HepG2 (cell line): Measurements from ENCODE around the gene PPP1R13L. TPM values are rescaled to one million over a fixed set of nuclear protein-coding genes. Genes with fewer than 3 reads are reported as not detected.

Source experiments
- ARID2 ChIP-seq: sonication (generic); formaldehyde crosslinking; IDR thresholded peaks from 2 replicates; pipeline ENCODE4 v1.8.1; 2022; ENCODE audit warnings: mild to moderate bottlenecking, missing genetic modification reagents, borderline replicate concordance
- DMAP1 ChIP-seq: IDR thresholded peaks from 2 replicates; pipeline ENCODE4 v1.6.1; 2016
- E2F2 ChIP-seq: sonication (generic); formaldehyde crosslinking; IDR thresholded peaks from 2 replicates; pipeline ENCODE4 v1.4.0; 2020; ENCODE audit warnings: missing genetic modification reagents, borderline replicate concordance
- EEA1 ChIP-seq: sonication (generic); formaldehyde crosslinking; IDR thresholded peaks from 2 replicates; pipeline ENCODE4 v1.5.1; 2020; ENCODE audit warnings: mild to moderate bottlenecking, missing genetic modification reagents, borderline replicate concordance
- IKZF5 ChIP-seq: IDR thresholded peaks from 2 replicates; pipeline ENCODE4 v1.6.1; 2018; ENCODE audit warnings: missing genetic modification reagents, mild to moderate bottlenecking, missing compliant biosample characterization
- KAT2B ChIP-seq: fragments of 150-350 bp; IDR thresholded peaks from 2 replicates; pipeline ENCODE4 v1.6.1; 2014; ENCODE audit warnings: low read depth, low read length, borderline replicate concordance
- KLF15 ChIP-seq: sonication (generic); formaldehyde crosslinking; IDR thresholded peaks from 2 replicates; pipeline ENCODE4 v1.8.1; 2023; ENCODE audit warnings: borderline replicate concordance, mild to moderate bottlenecking, inconsistent platforms, missing genetic modification reagents, mixed read lengths
- KLF16 ChIP-seq, 2 experiments: sonication (generic) in 1 of 2; formaldehyde crosslinking in 1 of 2; IDR thresholded peaks; 2 replicates each; pipeline versions ENCODE4 v1.6.1 to v1.8.0; 2016 to 2023; ENCODE audit warnings: missing genetic modification reagents in 2 of 2, missing compliant biosample characterization in 1 of 2
- NFIB ChIP-seq: sonication (generic); formaldehyde crosslinking; IDR thresholded peaks from 2 replicates; pipeline ENCODE4 v1.9.0; 2021; ENCODE audit warnings: missing genetic modification reagents, mild to moderate bottlenecking, borderline replicate concordance
- NONO ChIP-seq, 2 experiments: fragments of 450-650 bp in 1 of 2; sonication (generic) in 1 of 2; formaldehyde crosslinking in 1 of 2; IDR thresholded peaks in 1 of 2; conservative IDR thresholded peaks in 1 of 2; 2 replicates each; pipeline versions ENCODE4 v1.6.1 to v1.8.0; 2017 to 2022; ENCODE audit warnings: mild to moderate bottlenecking in 1 of 2, missing genetic modification reagents in 1 of 2, moderate library complexity in 1 of 2
- NR1H2 ChIP-seq: sonication (generic); formaldehyde crosslinking; IDR thresholded peaks from 2 replicates; pipeline ENCODE4 v1.8.1; 2022; ENCODE audit warnings: low read depth, missing genetic modification reagents, borderline replicate concordance
- PAF1 ChIP-seq: IDR thresholded peaks from 2 replicates; pipeline ENCODE4 v1.6.1; 2016; ENCODE audit warnings: missing genetic modification reagents, missing compliant biosample characterization
- RELA ChIP-seq: sonication (generic); formaldehyde crosslinking; IDR thresholded peaks from 2 replicates; pipeline ENCODE4 v1.4.0; 2020; ENCODE audit warnings: missing genetic modification reagents
- TBX2 ChIP-seq: sonication (generic); formaldehyde crosslinking; IDR thresholded peaks from 2 replicates; pipeline ENCODE4 v1.5.0; 2020; ENCODE audit warnings: missing genetic modification reagents, mild to moderate bottlenecking, borderline replicate concordance
- ZEB1 ChIP-seq: IDR thresholded peaks from 2 replicates; pipeline ENCODE4 v1.6.1; 2012; ENCODE audit warnings: mild to moderate bottlenecking, low read depth, inconsistent platforms; ENCODE audit not compliant: insufficient replicate concordance
- ZNF30 ChIP-seq: sonication (generic); formaldehyde crosslinking; IDR thresholded peaks from 2 replicates; pipeline ENCODE4 v1.5.0; 2020; ENCODE audit warnings: mild to moderate bottlenecking, missing genetic modification reagents
- ZNF382 ChIP-seq: sonication (generic); formaldehyde crosslinking; IDR thresholded peaks from 2 replicates; pipeline ENCODE4 v1.5.0; 2020; ENCODE audit warnings: missing genetic modification reagents, mild to moderate bottlenecking, borderline replicate concordance
- polyA plus RNA-seq, 8 experiments: library from polyadenylated mRNA; depleted of rRNA in 3 of 8; stranded (reverse) in 7 of 8; unstranded in 1 of 8; fragments of >200 nt; fragmentation: Illumina TruSeq in 4 of 8; extraction: Trizol in 4 of 8; gene quantifications; 2 replicates each; pipeline versions ENCODE4 v1.2.1 to v1.2.3, GENCODE V29; 2011 to 2016; ENCODE audit warnings: low read depth in 4 of 8, missing spikeins in 1 of 8, mixed read lengths in 1 of 8; ENCODE audit not compliant: insufficient read depth in 1 of 8
- total RNA-seq, 5 experiments: library from RNA; depleted of rRNA; stranded (reverse); fragments of >200 nt; fragmentation: Illumina TruSeq; extraction: Trizol; gene quantifications; 2 replicates each; pipeline ENCODE4 v1.2.3, GENCODE V29; 2016; ENCODE audit warnings: low read depth in 1 of 5
- TF ChIP-seq, protein P1 (sequence below): sonication (generic); formaldehyde crosslinking; IDR thresholded peaks from 2 replicates; pipeline ENCODE4 v1.4.0; 2020; ENCODE audit warnings: missing genetic modification reagents, borderline replicate concordance
- TF ChIP-seq, protein P2 (sequence below): sonication (generic); formaldehyde crosslinking; IDR thresholded peaks from 2 replicates; pipeline ENCODE4 v1.4.0; 2020; ENCODE audit warnings: missing genetic modification reagents, borderline replicate concordance

PPP1R13L gene
- total and polyA plus RNA-seq, 2 of the 13 experiments (the other 11 are each of a cell fraction or from before 2014, with no cell fraction given), result 1.3 to 6.6 TPM

GRCh38 chr19:45443462-45444317, 38.8 kb upstream of the PPP1R13L start (continued):
- peak; percentile 36; the same call in 1 of the 2 replicates for TF ChIP-seq DMAP1
- TF ChIP-seq IKZF5 (CRISPR knock-in tag), result peak; percentile 92
- no peak for TF ChIP-seq KLF15 (CRISPR knock-in tag)
- TF ChIP-seq TBX2 (CRISPR knock-in tag), result peak; percentile 75
- TF ChIP-seq PAF1 (CRISPR knock-in tag), result no peak
- no peak for TF ChIP-seq ZNF382 (CRISPR knock-in tag)
- TF ChIP-seq E2F2 (CRISPR knock-in tag), result no peak
- TF ChIP-seq, protein P1, sequence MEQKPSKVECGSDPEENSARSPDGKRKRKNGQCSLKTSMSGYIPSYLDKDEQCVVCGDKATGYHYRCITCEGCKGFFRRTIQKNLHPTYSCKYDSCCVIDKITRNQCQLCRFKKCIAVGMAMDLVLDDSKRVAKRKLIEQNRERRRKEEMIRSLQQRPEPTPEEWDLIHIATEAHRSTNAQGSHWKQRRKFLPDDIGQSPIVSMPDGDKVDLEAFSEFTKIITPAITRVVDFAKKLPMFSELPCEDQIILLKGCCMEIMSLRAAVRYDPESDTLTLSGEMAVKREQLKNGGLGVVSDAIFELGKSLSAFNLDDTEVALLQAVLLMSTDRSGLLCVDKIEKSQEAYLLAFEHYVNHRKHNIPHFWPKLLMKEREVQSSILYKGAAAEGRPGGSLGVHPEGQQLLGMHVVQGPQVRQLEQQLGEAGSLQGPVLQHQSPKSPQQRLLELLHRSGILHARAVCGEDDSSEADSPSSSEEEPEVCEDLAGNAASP (CRISPR knock-in tag), result peak; percentile 79
- TF ChIP-seq, protein P2, sequence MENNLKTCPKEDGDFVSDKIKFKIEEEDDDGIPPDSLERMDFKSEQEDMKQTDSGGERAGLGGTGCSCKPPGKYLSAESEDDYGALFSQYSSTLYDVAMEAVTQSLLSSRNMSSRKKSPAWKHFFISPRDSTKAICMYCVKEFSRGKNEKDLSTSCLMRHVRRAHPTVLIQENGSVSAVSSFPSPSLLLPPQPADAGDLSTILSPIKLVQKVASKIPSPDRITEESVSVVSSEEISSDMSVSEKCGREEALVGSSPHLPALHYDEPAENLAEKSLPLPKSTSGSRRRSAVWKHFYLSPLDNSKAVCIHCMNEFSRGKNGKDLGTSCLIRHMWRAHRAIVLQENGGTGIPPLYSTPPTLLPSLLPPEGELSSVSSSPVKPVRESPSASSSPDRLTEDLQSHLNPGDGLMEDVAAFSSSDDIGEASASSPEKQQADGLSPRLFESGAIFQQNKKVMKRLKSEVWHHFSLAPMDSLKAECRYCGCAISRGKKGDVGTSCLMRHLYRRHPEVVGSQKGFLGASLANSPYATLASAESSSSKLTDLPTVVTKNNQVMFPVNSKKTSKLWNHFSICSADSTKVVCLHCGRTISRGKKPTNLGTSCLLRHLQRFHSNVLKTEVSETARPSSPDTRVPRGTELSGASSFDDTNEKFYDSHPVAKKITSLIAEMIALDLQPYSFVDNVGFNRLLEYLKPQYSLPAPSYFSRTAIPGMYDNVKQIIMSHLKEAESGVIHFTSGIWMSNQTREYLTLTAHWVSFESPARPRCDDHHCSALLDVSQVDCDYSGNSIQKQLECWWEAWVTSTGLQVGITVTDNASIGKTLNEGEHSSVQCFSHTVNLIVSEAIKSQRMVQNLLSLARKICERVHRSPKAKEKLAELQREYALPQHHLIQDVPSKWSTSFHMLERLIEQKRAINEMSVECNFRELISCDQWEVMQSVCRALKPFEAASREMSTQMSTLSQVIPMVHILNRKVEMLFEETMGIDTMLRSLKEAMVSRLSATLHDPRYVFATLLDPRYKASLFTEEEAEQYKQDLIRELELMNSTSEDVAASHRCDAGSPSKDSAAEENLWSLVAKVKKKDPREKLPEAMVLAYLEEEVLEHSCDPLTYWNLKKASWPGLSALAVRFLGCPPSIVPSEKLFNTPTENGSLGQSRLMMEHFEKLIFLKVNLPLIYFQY (CRISPR knock-in tag), result peak; percentile 94
- no peak for TF ChIP-seq NFIB (CRISPR knock-in tag)
- TF ChIP-seq ARID2, result no peak
- TF ChIP-seq RELA, result no peak
- no peak for TF ChIP-seq ZNF30 (CRISPR knock-in tag)
- peak in 1 of 2 experiments; percentile 77; a peak in 2 of 4 replicates for TF ChIP-seq KLF16 (CRISPR knock-in tag; IDR thresholded peaks at IDR 0.05)
- TF ChIP-seq EEA1, result no peak
- no peak for TF ChIP-seq ZEB1
- no peak for TF ChIP-seq KAT2B
- TF ChIP-seq NR1H2, result no peak
- no peak for TF ChIP-seq NONO (IDR thresholded peaks at IDR 0.05)
- no peak for TF ChIP-seq NONO (CRISPR knock-in tag; conservative IDR thresholded peaks at IDR 0.05)
